ENCODE results near the gene XPC.

DNA sequence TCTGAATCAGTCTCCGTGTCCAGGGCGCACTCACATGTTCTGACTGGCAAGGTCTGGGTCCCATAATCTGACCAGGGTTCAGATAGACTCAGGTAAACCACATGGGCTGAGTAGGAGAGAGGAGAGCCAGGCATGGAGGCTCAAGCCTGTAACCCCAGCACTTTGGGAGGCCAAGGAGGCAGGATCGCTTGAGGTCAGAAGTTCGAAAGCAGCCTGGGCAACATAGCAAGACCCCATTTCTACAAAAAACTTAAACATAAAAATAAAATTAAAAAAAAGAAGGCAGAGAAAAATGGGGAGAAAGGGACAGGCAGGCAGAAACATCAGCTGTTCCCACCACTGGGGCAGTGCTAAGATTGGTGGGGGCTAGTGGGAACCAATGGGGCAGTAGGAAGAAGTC is 48.2 kb downstream of the XPC start:
- TF ChIP-seq, protein P1, sequence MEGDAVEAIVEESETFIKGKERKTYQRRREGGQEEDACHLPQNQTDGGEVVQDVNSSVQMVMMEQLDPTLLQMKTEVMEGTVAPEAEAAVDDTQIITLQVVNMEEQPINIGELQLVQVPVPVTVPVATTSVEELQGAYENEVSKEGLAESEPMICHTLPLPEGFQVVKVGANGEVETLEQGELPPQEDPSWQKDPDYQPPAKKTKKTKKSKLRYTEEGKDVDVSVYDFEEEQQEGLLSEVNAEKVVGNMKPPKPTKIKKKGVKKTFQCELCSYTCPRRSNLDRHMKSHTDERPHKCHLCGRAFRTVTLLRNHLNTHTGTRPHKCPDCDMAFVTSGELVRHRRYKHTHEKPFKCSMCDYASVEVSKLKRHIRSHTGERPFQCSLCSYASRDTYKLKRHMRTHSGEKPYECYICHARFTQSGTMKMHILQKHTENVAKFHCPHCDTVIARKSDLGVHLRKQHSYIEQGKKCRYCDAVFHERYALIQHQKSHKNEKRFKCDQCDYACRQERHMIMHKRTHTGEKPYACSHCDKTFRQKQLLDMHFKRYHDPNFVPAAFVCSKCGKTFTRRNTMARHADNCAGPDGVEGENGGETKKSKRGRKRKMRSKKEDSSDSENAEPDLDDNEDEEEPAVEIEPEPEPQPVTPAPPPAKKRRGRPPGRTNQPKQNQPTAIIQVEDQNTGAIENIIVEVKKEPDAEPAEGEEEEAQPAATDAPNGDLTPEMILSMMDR (IDR thresholded peaks at IDR 0.05; ENCODE audit: extremely low read depth in 1 of 2, insufficient read depth in 1 of 2, low read depth in 1 of 2, low read length in 2 of 2), result no peak
- TF ChIP-seq EZH2 (IDR thresholded peaks at IDR 0.05; ENCODE audit: borderline replicate concordance, low read depth, low read length, severe bottlenecking), result no peak
- TF ChIP-seq POLR2AphosphoS5 (IDR thresholded peaks at IDR 0.05; ENCODE audit: insufficient read depth, low read depth, low read length), result no peak

Data from endothelial cell of umbilical vein (primary cell).